ENCODE measurements around the gene BOLA1.

The BOLA1 gene

GRCh38 chr1:149942885-149943284 lies 43.5 kb downstream of the BOLA1 start:
- Histone ChIP-seq H3K4me3 (ENCODE audit: low read length, poor library complexity, severe bottlenecking) (no peak overlapping the region), H2AFZ (ENCODE audit: low read length) (no peak overlapping the region; the same call in 1 of the 2 replicates), H4K20me1 (ENCODE audit: insufficient read depth, low read length, poor library complexity, severe bottlenecking) (no peaks in the 10 kb centered on the region), H3K9ac (ENCODE audit: low read depth, low read length, poor library complexity, severe bottlenecking) (no peak overlapping the region), H3K4me2 (ENCODE audit: low read depth, low read length, poor library complexity, severe bottlenecking) (no peak overlapping the region), H3K4me1 (ENCODE audit: insufficient read depth, low read length, poor library complexity, severe bottlenecking) (peaks cover 15% of the 10 kb centered on the region), H3F3A (ENCODE audit: low read depth) (no peaks in the 10 kb centered on the region), H3K36me3 (ENCODE audit: insufficient read depth, low read length) (no peaks in the 10 kb centered on the region), H3K9me2 (replicated peaks; ENCODE audit: low read depth, low read length) (no peaks in the 10 kb centered on the region), H3K9me3 (ENCODE audit: insufficient read depth, low read depth, low read length) (no peaks in the 10 kb centered on the region), H3K27me3 (ENCODE audit: insufficient read depth, low read length, poor library complexity, severe bottlenecking) (no peaks in the 10 kb centered on the region), H3K79me2 (ENCODE audit: insufficient read depth, low read length) (no peaks in the 10 kb centered on the region)
- no peak for TF ChIP-seq EZH2phosphoT487 (IDR thresholded peaks at IDR 0.05; ENCODE audit: borderline replicate concordance)

GRCh38 chr1:149945206-149945605 lies 45.8 kb downstream of the BOLA1 start:
- TF ChIP-seq EZH2phosphoT487 (IDR thresholded peaks at IDR 0.05; ENCODE audit: borderline replicate concordance) = no peak
- no peak for TF ChIP-seq CTCF (conservative IDR thresholded peaks at IDR 0.05; ENCODE audit: low read length)

GRCh38 chr1:149949911-149950310 lies 50.5 kb downstream of the BOLA1 start:
- H3K9me2 ChIP-seq (replicated peaks; ENCODE audit: low read depth, low read length) = no peaks in the 10 kb centered on the region
- H3K9ac ChIP-seq (ENCODE audit: low read depth, low read length, poor library complexity, severe bottlenecking) = no peak overlapping the region
- no peak overlapping the region for H3K4me3 ChIP-seq (ENCODE audit: low read length, poor library complexity, severe bottlenecking)
- H4K20me1 ChIP-seq (ENCODE audit: insufficient read depth, low read length, poor library complexity, severe bottlenecking) = no peaks in the 10 kb centered on the region
- H3K4me2 ChIP-seq (ENCODE audit: low read depth, low read length, poor library complexity, severe bottlenecking) = no peak overlapping the region
- TF ChIP-seq EZH2phosphoT487 (IDR thresholded peaks at IDR 0.05; ENCODE audit: borderline replicate concordance) = no peak
- no peak for TF ChIP-seq CTCF (conservative IDR thresholded peaks at IDR 0.05; ENCODE audit: low read length)
- H3K36me3 ChIP-seq (ENCODE audit: insufficient read depth, low read length) = peaks cover 7% of the 10 kb centered on the region; the same call in 1 of the 2 replicates
- no peaks in the 10 kb centered on the region for H3K27me3 ChIP-seq (ENCODE audit: insufficient read depth, low read length, poor library complexity, severe bottlenecking)
- no peaks in the 10 kb centered on the region for H3K79me2 ChIP-seq (ENCODE audit: insufficient read depth, low read length)
- no peak overlapping the region for H2AFZ ChIP-seq (ENCODE audit: low read length)
- 0 out of 2 replicates have a peak, but pooled peaks cover 3% of the 10 kb centered on the region for H3F3A ChIP-seq (ENCODE audit: low read depth)
- no peaks in the 10 kb centered on the region for H3K9me3 ChIP-seq (ENCODE audit: insufficient read depth, low read depth, low read length)
- no peaks in the 10 kb centered on the region for H3K4me1 ChIP-seq (ENCODE audit: insufficient read depth, low read length, poor library complexity, severe bottlenecking)

More at GRCh38 chr1:149945206-149945605, 45.8 kb downstream of the BOLA1 start:
- H3K4me2 ChIP-seq (ENCODE audit: low read depth, low read length, poor library complexity, severe bottlenecking) = no peak overlapping the region
- H3K9ac ChIP-seq (ENCODE audit: low read depth, low read length, poor library complexity, severe bottlenecking) = no peak overlapping the region
- H2AFZ ChIP-seq (ENCODE audit: low read length) = no peak overlapping the region
- H3K27me3 ChIP-seq (ENCODE audit: insufficient read depth, low read length, poor library complexity, severe bottlenecking) = no peaks in the 10 kb centered on the region
- no peak overlapping the region for H3K4me3 ChIP-seq (ENCODE audit: low read length, poor library complexity, severe bottlenecking)
- 0 out of 2 replicates have a peak, but pooled peaks cover 2% of the 10 kb centered on the region for H3F3A ChIP-seq (ENCODE audit: low read depth)
- H3K4me1 ChIP-seq (ENCODE audit: insufficient read depth, low read length, poor library complexity, severe bottlenecking) = no peaks in the 10 kb centered on the region
- no peaks in the 10 kb centered on the region for H3K9me2 ChIP-seq (replicated peaks; ENCODE audit: low read depth, low read length)
- no peaks in the 10 kb centered on the region for H3K9me3 ChIP-seq (ENCODE audit: insufficient read depth, low read depth, low read length)
- H3K79me2 ChIP-seq (ENCODE audit: insufficient read depth, low read length) = no peaks in the 10 kb centered on the region
- peaks cover 7% of the 10 kb centered on the region; the same call in 1 of the 2 replicates for H3K36me3 ChIP-seq (ENCODE audit: insufficient read depth, low read length)
- no peaks in the 10 kb centered on the region for H4K20me1 ChIP-seq (ENCODE audit: insufficient read depth, low read length, poor library complexity, severe bottlenecking)
